ENCODE results near the gene TMEM273.

DNA sequence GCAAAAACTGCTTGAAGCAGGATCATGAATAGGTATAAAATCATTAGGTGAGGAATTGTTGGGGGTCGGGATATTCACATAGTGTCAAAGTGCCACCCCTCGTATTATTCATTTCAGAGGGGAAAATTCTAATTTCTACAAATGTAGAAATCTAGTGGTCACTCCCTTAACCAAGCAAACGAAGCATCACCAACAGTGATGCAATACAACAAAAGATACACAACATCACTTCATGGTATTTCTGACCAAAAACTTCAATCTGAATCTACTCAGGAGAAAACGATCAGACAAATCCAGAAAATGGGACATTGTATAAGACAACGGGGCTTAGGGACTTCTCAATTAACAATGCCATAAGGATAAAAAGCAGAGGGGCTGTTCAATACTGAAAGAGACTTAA lies 28.1 kb downstream of the TMEM273 start:
- TF ChIP-seq, protein P1, sequence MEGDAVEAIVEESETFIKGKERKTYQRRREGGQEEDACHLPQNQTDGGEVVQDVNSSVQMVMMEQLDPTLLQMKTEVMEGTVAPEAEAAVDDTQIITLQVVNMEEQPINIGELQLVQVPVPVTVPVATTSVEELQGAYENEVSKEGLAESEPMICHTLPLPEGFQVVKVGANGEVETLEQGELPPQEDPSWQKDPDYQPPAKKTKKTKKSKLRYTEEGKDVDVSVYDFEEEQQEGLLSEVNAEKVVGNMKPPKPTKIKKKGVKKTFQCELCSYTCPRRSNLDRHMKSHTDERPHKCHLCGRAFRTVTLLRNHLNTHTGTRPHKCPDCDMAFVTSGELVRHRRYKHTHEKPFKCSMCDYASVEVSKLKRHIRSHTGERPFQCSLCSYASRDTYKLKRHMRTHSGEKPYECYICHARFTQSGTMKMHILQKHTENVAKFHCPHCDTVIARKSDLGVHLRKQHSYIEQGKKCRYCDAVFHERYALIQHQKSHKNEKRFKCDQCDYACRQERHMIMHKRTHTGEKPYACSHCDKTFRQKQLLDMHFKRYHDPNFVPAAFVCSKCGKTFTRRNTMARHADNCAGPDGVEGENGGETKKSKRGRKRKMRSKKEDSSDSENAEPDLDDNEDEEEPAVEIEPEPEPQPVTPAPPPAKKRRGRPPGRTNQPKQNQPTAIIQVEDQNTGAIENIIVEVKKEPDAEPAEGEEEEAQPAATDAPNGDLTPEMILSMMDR (IDR thresholded peaks at IDR 0.05) = no peak
- no peak for TF ChIP-seq POLR2A (IDR thresholded peaks at IDR 0.05)
